ENCODE results near the gene BICRA. TPM values are rescaled to one million over a fixed set of nuclear protein-coding genes. Genes with fewer than 3 reads are reported as not detected.

BICRA gene
- total and polyA plus RNA-seq, 2 donors (not counting 1 experiment from before 2014, with no cell fraction given), result 14.1 to 34.7 TPM

DNA sequence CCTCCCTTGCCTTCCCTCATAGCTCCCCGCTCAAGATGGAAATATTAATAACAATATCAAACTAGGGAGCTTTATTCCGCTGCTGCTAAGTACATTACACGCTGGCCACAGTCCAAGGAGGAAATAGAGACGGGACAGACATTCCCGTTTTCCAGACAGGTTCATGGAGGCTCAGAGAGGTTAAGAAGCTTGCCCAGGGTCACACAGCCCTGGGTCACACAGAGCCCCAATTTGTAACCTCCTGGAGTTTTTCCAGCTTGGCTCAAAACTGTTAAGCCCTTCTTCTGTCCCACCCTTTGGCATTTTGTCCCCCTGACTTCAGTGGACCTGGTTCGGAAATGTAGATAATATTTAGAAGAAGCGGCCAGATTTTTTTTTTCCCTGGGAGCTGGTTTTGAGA lies 2.0 kb downstream of the BICRA start:
- H4K20me1 ChIP-seq (ENCODE audit: control insufficient read depth, insufficient read depth, low read length, poor library complexity, severe bottlenecking), result peaks cover 63% of the 10 kb centered on the region
- peaks cover 0 to 2% of the 10 kb centered on the region in 2 experiments for H3K36me3 ChIP-seq (replicated peaks in 1 of 2; ENCODE audit: control extremely low read depth in 1 of 2, control insufficient read depth in 1 of 2, extremely low read depth in 1 of 2, insufficient read depth in 2 of 2, low read length in 1 of 2)
- peak overlapping the region; percentile 94 for H2AFZ ChIP-seq (ENCODE audit: insufficient read depth, low read depth, low read length, poor library complexity, severe bottlenecking)
- H3K4me1 ChIP-seq (ENCODE audit: control insufficient read depth in 2 of 2, insufficient read depth in 2 of 2, low read length in 2 of 2), result peaks cover 24% of the 10 kb centered on the region in 2 donors
- peak overlapping the region; percentile 96 for H3K4me2 ChIP-seq (replicated peaks; ENCODE audit: low read depth, low read length, poor library complexity, severe bottlenecking)
- H3K9me3 ChIP-seq (ENCODE audit: control extremely low read depth in 1 of 3, control insufficient read depth in 2 of 3, insufficient read depth in 1 of 3, low read length in 2 of 3), result peaks cover 0 to 5% (median 0%) of the 10 kb centered on the region in 3 donors
- POLR2A ChIA-PET, result interaction anchor here (0.5 to 2.0 kb wide), 2 partner anchors 11 to 30 kb away, joined by 4 to 16 read pairs; no protein-coding TSS in a partner anchor
- H3K9ac ChIP-seq (ENCODE audit: low read length), result peak overlapping the region; percentile 82
- peak overlapping the region in 1 of 2 donors; percentile 78 for H3K27ac ChIP-seq (ENCODE audit: low read length in 2 of 2)
- DNase-seq, result no peak
- no peak for ATAC-seq (ENCODE audit: low read depth)
- peaks cover 47% of the 10 kb centered on the region for H3K4me1 Mint-ChIP-seq
- no peaks in the 10 kb centered on the region for H3K27me3 ChIP-seq (replicated peaks in 1 of 4; ENCODE audit: control extremely low read depth in 1 of 4, control insufficient read depth in 3 of 4, insufficient read depth in 4 of 4, low read length in 3 of 4)
- no peak overlapping the region for H3K4me3 ChIP-seq (ENCODE audit: control extremely low read depth in 1 of 5, extremely low read depth in 1 of 5, insufficient read depth in 1 of 5, low read depth in 2 of 5, low read length in 4 of 5)
- CTCF ChIA-PET, result interaction anchor here (1.2 to 2.4 kb wide), 5 partner anchors 11 to 174 kb away, joined by 3 to 7 read pairs (median 4); partner anchors contain the start of genes KPTN and NAPA
- intact Hi-C loops (cut with micrococcal nuclease), result no loop called here
- H3K79me2 ChIP-seq (ENCODE audit: control insufficient read depth, insufficient read depth, low read length), result peaks cover 73% of the 10 kb centered on the region
- H3K9me3 Mint-ChIP-seq (ENCODE audit: insufficient read depth), result peaks cover 3% of the 10 kb centered on the region
- TF ChIP-seq, protein P1, sequence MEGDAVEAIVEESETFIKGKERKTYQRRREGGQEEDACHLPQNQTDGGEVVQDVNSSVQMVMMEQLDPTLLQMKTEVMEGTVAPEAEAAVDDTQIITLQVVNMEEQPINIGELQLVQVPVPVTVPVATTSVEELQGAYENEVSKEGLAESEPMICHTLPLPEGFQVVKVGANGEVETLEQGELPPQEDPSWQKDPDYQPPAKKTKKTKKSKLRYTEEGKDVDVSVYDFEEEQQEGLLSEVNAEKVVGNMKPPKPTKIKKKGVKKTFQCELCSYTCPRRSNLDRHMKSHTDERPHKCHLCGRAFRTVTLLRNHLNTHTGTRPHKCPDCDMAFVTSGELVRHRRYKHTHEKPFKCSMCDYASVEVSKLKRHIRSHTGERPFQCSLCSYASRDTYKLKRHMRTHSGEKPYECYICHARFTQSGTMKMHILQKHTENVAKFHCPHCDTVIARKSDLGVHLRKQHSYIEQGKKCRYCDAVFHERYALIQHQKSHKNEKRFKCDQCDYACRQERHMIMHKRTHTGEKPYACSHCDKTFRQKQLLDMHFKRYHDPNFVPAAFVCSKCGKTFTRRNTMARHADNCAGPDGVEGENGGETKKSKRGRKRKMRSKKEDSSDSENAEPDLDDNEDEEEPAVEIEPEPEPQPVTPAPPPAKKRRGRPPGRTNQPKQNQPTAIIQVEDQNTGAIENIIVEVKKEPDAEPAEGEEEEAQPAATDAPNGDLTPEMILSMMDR (IDR thresholded peaks at IDR 0.05), result no peak
- no peak for TF ChIP-seq EZH2 (IDR thresholded peaks at IDR 0.05; ENCODE audit: borderline replicate concordance, insufficient read depth, low read depth, low read length, poor library complexity, severe bottlenecking)
- H3K27ac Mint-ChIP-seq, result peak overlapping the region; percentile 81
- no peaks in the 10 kb centered on the region for H3K27me3 Mint-ChIP-seq
- H3K4me3 Mint-ChIP-seq, result peak overlapping the region; percentile 78
- 91% methylated on average over 5 of the region's 7 CpGs for WGBS (ENCODE audit: insufficient coverage)

DNA sequence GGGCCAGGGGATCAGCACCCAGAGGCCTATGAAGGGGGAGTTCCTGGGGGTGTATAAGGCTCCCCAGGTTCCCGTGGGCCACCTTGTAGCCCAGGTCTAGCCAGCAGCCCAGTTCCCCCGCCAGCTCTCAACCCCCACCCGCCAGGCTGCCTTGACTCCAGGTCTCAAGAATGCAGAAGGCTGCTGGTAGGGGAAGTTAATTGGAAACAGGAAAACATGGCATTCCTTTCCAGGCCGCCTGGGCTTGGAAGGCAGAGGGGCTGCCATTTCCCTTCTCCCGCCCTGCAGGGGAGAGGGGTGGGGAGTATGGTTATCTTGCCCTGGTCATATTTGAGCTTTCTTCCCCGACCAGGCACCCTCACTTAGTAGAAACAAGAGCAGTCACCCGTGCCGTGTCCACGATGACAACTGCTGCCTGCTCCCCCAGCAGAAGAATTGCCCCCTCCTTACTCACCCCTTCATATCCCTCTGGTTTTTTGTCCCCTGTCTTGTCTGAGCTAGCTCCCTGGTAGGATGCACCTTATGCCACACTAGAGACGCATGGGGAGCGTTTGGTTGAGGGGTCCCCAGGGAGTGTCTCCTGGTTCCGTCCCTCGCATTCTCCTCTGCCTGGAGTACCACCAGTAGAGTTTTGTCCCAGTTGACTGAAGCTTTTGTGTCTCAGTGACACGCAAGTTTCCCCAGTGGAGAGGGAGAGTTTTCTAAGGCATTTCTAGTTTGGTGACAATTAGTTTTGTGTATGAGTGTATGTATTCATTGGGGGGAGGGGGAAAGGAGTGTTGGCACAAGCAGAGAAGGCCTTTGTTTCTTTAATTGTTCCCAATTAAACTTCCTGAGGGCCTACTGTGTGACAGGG lies 4.5 kb downstream of the BICRA start:
- Histone ChIP-seq H3K27ac (ENCODE audit: low read length in 2 of 2) (no peak overlapping the region), H2AFZ (ENCODE audit: insufficient read depth, low read depth, low read length, poor library complexity, severe bottlenecking) (no peak overlapping the region), H3K4me3 (ENCODE audit: control extremely low read depth in 1 of 5, extremely low read depth in 1 of 5, insufficient read depth in 1 of 5, low read depth in 2 of 5, low read length in 4 of 5) (no peak overlapping the region), H3K79me2 (ENCODE audit: control insufficient read depth, insufficient read depth, low read length) (peaks cover 95% of the 10 kb centered on the region), H3K27me3 (replicated peaks in 1 of 4; ENCODE audit: control extremely low read depth in 1 of 4, control insufficient read depth in 3 of 4, insufficient read depth in 4 of 4, low read length in 3 of 4) (no peaks in the 10 kb centered on the region), H3K4me1 (ENCODE audit: control insufficient read depth in 2 of 2, insufficient read depth in 2 of 2, low read length in 2 of 2) (peaks cover 25 to 26% of the 10 kb centered on the region in 2 donors), H3K9ac (ENCODE audit: low read length) (no peak overlapping the region), H3K36me3 (replicated peaks in 1 of 2; ENCODE audit: control extremely low read depth in 1 of 2, control insufficient read depth in 1 of 2, extremely low read depth in 1 of 2, insufficient read depth in 2 of 2, low read length in 1 of 2) (peaks cover 0 to 2% of the 10 kb centered on the region in 2 experiments), H3K9me3 (ENCODE audit: control extremely low read depth in 1 of 3, control insufficient read depth in 2 of 3, insufficient read depth in 1 of 3, low read length in 2 of 3) (peaks cover 0 to 5% (median 0%) of the 10 kb centered on the region in 3 donors), H3K4me2 (replicated peaks; ENCODE audit: low read depth, low read length, poor library complexity, severe bottlenecking) (no peak overlapping the region), H4K20me1 (ENCODE audit: control insufficient read depth, insufficient read depth, low read length, poor library complexity, severe bottlenecking) (peaks cover 86% of the 10 kb centered on the region)
- POLR2A ChIA-PET, result interaction anchor here (1.3 kb wide), 1 partner anchor 13 kb away, joined by 7 read pairs; no protein-coding TSS in a partner anchor
- TF ChIP-seq EZH2 (IDR thresholded peaks at IDR 0.05; ENCODE audit: borderline replicate concordance, insufficient read depth, low read depth, low read length, poor library complexity, severe bottlenecking), result no peak
- H3K27me3 Mint-ChIP-seq, result no peaks in the 10 kb centered on the region
- H3K4me1 Mint-ChIP-seq, result peaks cover 49% of the 10 kb centered on the region
- intact Hi-C loops (cut with micrococcal nuclease), result no loop called here
- 86% methylated on average over 14 of the region's 14 CpGs for WGBS (ENCODE audit: insufficient coverage)
- CTCF ChIA-PET, result interaction anchor here (1.3 kb wide), 1 partner anchor 177 kb away, joined by 4 read pairs; no protein-coding TSS in a partner anchor
- H3K4me3 Mint-ChIP-seq, result no peak overlapping the region
- no peak for ATAC-seq (ENCODE audit: low read depth)
- H3K27ac Mint-ChIP-seq, result no peak overlapping the region
- no peak for DNase-seq
- H3K9me3 Mint-ChIP-seq (ENCODE audit: insufficient read depth), result no peaks in the 10 kb centered on the region
